Measurements from ENCODE around the gene EEF1AKMT3.

DNA sequence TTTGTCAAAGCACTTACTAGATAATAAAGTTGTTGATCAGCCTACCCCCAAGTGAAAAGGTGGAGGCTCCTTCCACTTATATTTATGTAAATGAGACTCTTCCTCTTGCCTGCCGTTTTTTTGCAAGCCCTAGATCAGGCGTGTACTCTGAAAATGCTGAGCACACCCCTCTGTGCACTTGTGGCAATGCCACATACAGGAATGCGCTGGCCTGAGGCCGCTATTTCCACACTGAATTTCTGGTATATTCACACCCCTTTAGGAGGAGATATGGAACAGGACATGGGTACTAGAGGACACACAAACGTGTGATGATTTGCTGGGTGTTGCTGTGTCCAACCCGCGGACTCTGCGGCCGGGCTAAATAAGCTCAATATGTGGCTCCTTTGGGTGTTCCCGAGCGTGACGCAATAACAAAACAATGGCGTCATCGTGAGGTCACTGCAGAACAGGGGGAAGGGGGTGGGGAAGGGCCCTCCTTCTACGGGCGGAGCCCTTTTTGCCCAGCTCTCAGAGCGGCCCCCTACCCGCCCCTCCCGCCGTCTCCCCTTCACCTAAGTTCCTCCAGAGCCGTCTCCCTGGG, 28.1 kb upstream of the EEF1AKMT3 start:
- TF ChIP-seq E2F3 (CRISPR knock-in tag; IDR thresholded peaks at IDR 0.05) (no peak), SIN3A (IDR thresholded peaks at IDR 0.05; ENCODE audit: borderline replicate concordance in 2 of 2, control insufficient read depth in 1 of 2, low read depth in 2 of 2, low read length in 2 of 2) (no peak), JUN (IDR thresholded peaks at IDR 0.05; ENCODE audit: borderline replicate concordance, low read depth, low read length) (peak; percentile 78), JUN (CRISPR knock-in tag; IDR thresholded peaks at IDR 0.05; ENCODE audit: borderline replicate concordance) (no peak; the same call in 1 of the 2 replicates), MAZ (CRISPR knock-in tag; conservative IDR thresholded peaks at IDR 0.05 in 1 of 2, IDR thresholded peaks at IDR 0.05 in 1 of 2) (no peak; a peak in 2 of 4 replicates), SAP30 (IDR thresholded peaks at IDR 0.05; ENCODE audit: borderline replicate concordance, insufficient read depth, low read depth, low read length, poor library complexity, severe bottlenecking) (no peak), SMARCB1 (IDR thresholded peaks at IDR 0.05; ENCODE audit: insufficient read length, low read depth) (no peak), TGIF2 (CRISPR knock-in tag; IDR thresholded peaks at IDR 0.05) (no peak), POLR2A (conservative IDR thresholded peaks at IDR 0.05) (no peak), POLR2G (IDR thresholded peaks at IDR 0.05; ENCODE audit: low read depth, low read length) (peak; percentile 74)
- TF ChIP-seq, protein P1, sequence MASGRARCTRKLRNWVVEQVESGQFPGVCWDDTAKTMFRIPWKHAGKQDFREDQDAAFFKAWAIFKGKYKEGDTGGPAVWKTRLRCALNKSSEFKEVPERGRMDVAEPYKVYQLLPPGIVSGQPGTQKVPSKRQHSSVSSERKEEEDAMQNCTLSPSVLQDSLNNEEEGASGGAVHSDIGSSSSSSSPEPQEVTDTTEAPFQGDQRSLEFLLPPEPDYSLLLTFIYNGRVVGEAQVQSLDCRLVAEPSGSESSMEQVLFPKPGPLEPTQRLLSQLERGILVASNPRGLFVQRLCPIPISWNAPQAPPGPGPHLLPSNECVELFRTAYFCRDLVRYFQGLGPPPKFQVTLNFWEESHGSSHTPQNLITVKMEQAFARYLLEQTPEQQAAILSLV (tag; IDR thresholded peaks at IDR 0.05) = peak; percentile 73; the same call in 1 of the 2 replicates
- TF ChIP-seq, protein P2, sequence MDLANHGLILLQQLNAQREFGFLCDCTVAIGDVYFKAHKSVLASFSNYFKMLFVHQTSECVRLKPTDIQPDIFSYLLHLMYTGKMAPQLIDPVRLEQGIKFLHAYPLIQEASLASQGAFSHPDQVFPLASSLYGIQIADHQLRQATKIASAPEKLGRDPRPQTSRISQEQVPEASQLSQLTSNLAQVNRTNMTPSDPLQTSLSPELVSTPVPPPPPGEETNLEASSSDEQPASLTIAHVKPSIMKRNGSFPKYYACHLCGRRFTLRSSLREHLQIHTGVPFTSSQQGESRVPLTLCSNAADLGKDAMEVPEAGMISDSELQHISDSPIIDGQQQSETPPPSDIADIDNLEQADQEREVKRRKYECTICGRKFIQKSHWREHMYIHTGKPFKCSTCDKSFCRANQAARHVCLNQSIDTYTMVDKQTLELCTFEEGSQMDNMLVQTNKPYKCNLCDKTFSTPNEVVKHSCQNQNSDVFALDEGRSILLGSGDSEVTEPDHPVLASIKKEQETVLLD (IDR thresholded peaks at IDR 0.05) = no peak
- TF ChIP-seq, protein P3, sequence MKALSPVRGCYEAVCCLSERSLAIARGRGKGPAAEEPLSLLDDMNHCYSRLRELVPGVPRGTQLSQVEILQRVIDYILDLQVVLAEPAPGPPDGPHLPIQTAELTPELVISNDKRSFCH (CRISPR knock-in tag; IDR thresholded peaks at IDR 0.05) = no peak
- TF ChIP-seq, protein P3 (tag; IDR thresholded peaks at IDR 0.05) = no peak
- TF ChIP-seq, protein P4, sequence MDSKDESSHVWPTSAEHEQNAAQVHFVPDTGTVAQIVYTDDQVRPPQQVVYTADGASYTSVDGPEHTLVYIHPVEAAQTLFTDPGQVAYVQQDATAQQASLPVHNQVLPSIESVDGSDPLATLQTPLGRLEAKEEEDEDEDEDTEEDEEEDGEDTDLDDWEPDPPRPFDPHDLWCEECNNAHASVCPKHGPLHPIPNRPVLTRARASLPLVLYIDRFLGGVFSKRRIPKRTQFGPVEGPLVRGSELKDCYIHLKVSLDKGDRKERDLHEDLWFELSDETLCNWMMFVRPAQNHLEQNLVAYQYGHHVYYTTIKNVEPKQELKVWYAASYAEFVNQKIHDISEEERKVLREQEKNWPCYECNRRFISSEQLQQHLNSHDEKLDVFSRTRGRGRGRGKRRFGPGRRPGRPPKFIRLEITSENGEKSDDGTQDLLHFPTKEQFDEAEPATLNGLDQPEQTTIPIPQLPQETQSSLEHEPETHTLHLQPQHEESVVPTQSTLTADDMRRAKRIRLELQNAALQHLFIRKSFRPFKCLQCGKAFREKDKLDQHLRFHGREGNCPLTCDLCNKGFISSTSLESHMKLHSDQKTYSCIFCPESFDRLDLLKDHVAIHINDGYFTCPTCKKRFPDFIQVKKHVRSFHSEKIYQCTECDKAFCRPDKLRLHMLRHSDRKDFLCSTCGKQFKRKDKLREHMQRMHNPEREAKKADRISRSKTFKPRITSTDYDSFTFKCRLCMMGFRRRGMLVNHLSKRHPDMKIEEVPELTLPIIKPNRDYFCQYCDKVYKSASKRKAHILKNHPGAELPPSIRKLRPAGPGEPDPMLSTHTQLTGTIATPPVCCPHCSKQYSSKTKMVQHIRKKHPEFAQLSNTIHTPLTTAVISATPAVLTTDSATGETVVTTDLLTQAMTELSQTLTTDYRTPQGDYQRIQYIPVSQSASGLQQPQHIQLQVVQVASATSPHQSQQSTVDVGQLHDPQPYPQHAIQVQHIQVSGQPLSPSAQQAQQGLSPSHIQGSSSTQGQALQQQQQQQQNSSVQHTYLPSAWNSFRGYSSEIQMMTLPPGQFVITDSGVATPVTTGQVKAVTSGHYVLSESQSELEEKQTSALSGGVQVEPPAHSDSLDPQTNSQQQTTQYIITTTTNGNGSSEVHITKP (IDR thresholded peaks at IDR 0.05; ENCODE audit: partially characterized antibody) = no peak
- TF ChIP-seq, protein P5, sequence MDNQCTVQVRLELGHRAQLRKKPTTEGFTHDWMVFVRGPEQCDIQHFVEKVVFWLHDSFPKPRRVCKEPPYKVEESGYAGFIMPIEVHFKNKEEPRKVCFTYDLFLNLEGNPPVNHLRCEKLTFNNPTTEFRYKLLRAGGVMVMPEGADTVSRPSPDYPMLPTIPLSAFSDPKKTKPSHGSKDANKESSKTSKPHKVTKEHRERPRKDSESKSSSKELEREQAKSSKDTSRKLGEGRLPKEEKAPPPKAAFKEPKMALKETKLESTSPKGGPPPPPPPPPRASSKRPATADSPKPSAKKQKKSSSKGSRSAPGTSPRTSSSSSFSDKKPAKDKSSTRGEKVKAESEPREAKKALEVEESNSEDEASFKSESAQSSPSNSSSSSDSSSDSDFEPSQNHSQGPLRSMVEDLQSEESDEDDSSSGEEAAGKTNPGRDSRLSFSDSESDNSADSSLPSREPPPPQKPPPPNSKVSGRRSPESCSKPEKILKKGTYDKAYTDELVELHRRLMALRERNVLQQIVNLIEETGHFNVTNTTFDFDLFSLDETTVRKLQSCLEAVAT (IDR thresholded peaks at IDR 0.05) = no peak

Measured in K562 (cell line).